Measurements from ENCODE around the gene DBH.

Gene DBH

DNA sequence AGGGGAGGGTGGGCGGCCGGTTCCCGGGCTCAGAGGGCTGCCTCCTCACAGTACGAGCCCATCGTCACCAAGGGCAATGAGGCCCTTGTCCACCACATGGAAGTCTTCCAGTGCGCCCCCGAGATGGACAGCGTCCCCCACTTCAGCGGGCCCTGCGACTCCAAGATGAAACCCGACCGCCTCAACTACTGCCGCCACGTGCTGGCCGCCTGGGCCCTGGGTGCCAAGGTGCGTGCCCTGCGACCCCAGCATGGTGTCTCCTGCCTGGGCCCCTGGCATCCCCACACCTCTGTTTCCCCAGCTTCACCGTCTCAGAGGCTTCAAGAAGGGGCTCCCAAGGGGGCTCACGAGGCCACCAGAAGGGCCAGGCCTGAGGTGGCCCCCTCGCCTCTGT lies 7.2 kb downstream of the DBH start:
- no peak overlapping the region for H3K4me3 ChIP-seq (ENCODE audit: low read length)
- TF ChIP-seq, protein P1, sequence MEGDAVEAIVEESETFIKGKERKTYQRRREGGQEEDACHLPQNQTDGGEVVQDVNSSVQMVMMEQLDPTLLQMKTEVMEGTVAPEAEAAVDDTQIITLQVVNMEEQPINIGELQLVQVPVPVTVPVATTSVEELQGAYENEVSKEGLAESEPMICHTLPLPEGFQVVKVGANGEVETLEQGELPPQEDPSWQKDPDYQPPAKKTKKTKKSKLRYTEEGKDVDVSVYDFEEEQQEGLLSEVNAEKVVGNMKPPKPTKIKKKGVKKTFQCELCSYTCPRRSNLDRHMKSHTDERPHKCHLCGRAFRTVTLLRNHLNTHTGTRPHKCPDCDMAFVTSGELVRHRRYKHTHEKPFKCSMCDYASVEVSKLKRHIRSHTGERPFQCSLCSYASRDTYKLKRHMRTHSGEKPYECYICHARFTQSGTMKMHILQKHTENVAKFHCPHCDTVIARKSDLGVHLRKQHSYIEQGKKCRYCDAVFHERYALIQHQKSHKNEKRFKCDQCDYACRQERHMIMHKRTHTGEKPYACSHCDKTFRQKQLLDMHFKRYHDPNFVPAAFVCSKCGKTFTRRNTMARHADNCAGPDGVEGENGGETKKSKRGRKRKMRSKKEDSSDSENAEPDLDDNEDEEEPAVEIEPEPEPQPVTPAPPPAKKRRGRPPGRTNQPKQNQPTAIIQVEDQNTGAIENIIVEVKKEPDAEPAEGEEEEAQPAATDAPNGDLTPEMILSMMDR (conservative IDR thresholded peaks at IDR 0.05; ENCODE audit: low read length) = no peak
- no peak for DNase-seq (ENCODE audit: low read depth)

DNA sequence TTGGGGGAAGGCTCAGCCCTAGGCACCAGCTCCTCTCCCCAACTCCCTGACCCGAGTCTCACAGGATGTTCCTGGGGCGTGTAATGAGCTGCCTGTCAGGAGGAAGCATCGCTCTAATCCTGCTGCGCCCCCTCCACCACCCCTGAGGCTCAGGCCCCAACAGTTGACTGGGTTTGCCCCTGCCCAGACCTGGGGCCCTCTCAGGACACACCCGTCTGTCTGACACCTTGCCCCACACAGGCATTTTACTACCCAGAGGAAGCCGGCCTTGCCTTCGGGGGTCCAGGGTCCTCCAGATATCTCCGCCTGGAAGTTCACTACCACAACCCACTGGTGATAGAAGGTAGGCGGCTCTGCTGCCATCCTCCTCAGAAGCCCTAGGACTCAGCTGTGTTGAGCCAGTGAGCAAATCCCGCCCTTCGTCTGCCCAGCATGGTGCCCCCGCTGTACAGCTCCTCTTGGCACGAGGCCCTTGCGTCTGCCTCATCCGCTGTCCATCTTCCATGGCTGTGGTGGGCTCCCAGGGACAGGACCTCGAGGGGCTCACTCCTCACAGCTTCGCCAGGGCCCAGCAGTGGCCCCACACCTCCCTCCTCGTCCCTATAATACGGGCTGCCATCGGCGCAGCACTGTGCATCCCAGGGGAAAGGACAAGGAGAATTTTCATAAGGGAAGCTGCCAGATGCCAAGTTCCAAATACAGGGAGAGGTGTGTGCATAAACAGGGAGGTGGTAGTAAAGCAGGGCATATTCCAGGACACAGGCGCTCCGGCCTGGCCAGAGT lies 8.0 kb downstream of the DBH start:
- TF ChIP-seq, protein P1 (conservative IDR thresholded peaks at IDR 0.05; ENCODE audit: low read length) = no peak
- DNase-seq (ENCODE audit: low read depth) = no peak
- H3K4me3 ChIP-seq (ENCODE audit: low read length) = no peak overlapping the region

DNA sequence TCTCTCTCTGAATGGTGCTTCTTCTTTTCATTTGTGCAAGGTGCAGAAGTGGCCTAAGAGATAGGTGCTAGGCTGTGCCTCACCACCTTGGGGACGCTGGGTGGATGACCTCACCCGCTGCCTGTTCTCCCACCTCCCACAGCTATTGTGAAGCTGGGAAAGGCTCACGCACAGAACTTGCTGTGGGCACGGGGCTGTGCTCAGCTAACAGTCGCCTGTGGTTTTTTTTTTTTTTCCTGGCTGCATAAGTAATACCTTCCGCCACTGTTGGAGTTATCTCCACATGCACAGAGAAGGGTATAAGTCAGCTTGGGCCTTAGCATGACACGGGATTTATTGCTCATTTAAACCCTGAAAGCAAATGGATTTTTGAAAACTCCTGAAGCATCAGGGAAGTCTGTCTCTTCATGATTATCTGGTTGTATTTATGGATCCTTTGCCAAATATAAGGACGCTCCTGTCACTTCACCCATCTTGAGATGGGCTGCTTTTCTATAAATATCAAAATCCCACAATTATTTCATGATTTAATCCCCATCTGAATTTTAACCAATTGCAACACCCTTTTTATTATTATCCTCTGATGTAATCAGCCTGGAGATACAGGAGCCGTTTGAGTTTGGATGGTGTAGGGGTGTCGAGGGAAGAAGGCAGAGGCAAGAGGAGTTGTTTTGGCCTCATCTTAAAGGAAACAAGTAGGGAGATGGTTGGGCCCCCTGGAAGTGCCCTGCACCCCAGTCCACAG lies 9.0 kb downstream of the DBH start:
- TF ChIP-seq, protein P1 (conservative IDR thresholded peaks at IDR 0.05; ENCODE audit: low read length) = no peak
- DNase-seq (ENCODE audit: low read depth) = no peak

DNA sequence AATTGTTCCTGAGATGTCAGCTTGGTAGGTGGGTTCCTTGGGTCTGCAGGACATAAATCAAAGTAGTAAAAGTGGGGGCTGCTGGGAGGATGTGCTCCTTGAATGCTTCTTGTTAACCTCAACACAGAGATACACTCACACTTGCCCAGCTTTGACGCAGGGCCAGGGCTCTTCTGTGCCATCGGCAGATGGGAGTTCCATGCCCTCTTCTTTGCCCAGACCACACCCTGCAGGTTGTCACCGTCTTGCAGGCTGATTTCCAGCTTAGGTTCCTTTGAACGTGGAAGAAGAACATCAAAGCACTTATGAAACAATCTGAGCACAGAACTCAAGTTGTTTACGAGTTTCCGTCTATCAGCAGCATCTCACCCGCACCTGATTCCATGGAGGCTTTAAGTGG lies 11.0 kb downstream of the DBH start:
- TF ChIP-seq, protein P1 (conservative IDR thresholded peaks at IDR 0.05; ENCODE audit: low read length) = no peak
- H3K4me3 ChIP-seq (ENCODE audit: low read length) = no peak overlapping the region
- no peak for DNase-seq (ENCODE audit: low read depth)

More for the DNA sequence above, 9.0 kb downstream of the DBH start:
- H3K4me3 ChIP-seq (ENCODE audit: low read length) = no peak overlapping the region

DNA sequence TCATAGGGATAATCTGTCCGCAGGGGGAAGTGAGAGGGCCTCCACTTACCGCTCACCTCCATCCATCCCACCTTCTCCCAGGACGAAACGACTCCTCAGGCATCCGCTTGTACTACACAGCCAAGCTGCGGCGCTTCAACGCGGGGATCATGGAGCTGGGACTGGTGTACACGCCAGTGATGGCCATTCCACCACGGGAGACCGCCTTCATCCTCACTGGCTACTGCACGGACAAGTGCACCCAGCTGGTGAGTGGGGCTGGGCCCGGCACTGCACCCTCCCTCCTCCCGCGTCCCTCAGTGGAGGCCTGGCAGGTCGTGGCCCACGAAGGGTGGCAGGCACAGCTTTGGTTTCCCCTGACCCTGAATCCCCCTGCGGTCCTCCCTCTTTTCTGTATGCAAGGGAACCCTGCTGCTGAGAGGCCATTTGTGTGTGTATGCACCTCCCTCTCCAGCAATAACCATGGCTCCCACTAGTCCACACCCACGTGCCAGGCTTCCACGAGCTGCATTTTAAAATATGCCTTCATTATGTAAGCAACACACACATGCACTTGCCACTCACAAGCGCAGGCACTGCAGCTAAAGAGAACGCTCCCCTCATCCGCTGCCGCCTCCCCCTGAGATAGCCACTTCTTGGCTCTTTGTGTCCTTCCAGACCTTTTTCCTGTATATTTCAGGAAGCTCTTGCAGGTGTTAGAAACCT lies 11.8 kb downstream of the DBH start:
- no peak overlapping the region for H3K4me3 ChIP-seq (ENCODE audit: low read length)
- TF ChIP-seq, protein P1 (conservative IDR thresholded peaks at IDR 0.05; ENCODE audit: low read length) = no peak
- no peak for DNase-seq (ENCODE audit: low read depth)

DNA sequence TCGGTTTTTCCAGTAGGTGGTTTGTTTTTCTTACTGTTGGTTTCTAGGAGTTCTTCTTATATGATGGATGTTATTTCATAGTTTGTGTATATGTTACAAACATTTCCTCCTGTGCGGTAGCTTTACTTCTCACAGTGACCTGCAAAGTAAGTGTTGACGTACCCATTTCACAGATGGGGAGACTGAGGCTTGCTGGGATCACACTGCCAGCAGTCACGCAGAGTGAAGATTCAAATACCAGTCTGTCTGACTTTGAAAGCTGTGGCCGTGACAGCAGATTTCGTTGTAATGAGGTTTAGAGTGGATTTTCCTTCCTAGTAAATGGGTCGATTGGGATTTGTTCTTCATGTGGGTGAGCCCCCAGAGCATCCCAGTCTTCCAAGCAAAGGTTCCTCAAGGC lies 13.0 kb downstream of the DBH start:
- no peak for DNase-seq (ENCODE audit: low read depth)
- TF ChIP-seq, protein P1 (conservative IDR thresholded peaks at IDR 0.05; ENCODE audit: low read length) = no peak

More for the DNA sequence above, 13.0 kb downstream of the DBH start:
- H3K4me3 ChIP-seq (ENCODE audit: low read length) = no peak overlapping the region
